Stimulated activated CD8-positive, alpha-beta memory T cell treated with anti-CD3 and anti-CD28 coated beads, Interleukin-2, amount 100 ng/mL, for 48 hours (primary cell): ENCODE data around the gene EDIL3.
"Not testable (repeated sequence)": the region's sequence is repeated elsewhere in the genome, so short reads cannot be mapped to it uniquely, and the experiment has no call there.

Source experiments
- DNase-seq, 2 donors: peaks; one replicate each; pipeline ENCODE4 v3.0.0-alpha.2; 2020; ENCODE audit warnings: low read depth in 2 of 2

EDIL3 gene

GRCh38 chr5:84063041-84063440 is 321.6 kb downstream of the EDIL3 start:
- no peak for DNase-seq

- no peak for DNase-seq
These were observed 325.0 kb downstream of the EDIL3 start for GRCh38 chr5:84059672-84060071.

DNA sequence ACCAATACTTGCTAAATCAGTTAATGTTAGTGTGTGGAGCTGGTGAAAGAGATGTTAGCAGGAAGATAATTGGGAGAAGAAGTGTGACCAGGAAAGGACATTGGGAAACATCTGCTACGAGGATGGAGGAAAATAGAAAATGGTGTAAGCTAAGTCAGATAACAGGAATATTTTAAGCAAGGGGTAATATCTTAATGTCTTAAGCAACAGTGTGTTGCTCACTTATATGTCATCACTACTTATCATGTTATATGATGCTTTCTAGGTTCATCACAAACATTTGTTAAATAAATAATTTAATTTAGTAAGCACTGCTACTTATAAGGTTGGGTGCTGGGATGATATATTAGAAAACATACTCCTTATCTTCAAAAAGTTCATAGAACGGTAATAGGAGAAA is 326.1 kb downstream of the EDIL3 start:
- no peak for DNase-seq

GRCh38 chr5:84057211-84057610 is 327.5 kb downstream of the EDIL3 start:
- no peak for DNase-seq

- DNase-seq = no peak
These were observed 338.7 kb downstream of the EDIL3 start for GRCh38 chr5:84045964-84046363.

- DNase-seq = no peak
These were observed 347.8 kb downstream of the EDIL3 start for GRCh38 chr5:84036842-84037241.

- no peak for DNase-seq
These were observed 352.4 kb downstream of the EDIL3 start for GRCh38 chr5:84032324-84032723.

- no peak for DNase-seq
These were observed 356.6 kb downstream of the EDIL3 start for GRCh38 chr5:84028093-84028492.

DNA sequence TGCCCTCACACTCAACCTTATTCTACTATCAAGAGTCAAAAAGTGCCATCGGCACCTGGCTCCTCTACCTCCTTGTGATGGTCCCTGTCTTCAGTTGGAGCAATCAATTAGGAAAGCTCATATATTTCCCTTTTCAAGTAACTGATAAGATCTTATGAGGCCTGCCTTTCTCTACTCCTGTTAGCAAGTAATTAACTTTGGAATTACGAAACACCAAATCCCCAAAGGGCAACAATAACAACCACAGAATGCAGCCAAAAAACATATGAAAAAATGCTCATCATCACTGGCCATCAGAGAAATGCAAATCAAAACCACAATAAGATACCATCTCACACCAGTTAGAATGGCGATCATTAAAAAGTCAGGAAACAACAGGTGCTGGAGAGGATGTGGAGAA is 366.2 kb downstream of the EDIL3 start:
- not testable (repeated sequence) for DNase-seq

GRCh38 chr5:84017523-84018172 is 367.0 kb downstream of the EDIL3 start:
- no peak for DNase-seq

GRCh38 chr5:84016085-84016484 is 368.6 kb downstream of the EDIL3 start:
- no peak for DNase-seq

DNA sequence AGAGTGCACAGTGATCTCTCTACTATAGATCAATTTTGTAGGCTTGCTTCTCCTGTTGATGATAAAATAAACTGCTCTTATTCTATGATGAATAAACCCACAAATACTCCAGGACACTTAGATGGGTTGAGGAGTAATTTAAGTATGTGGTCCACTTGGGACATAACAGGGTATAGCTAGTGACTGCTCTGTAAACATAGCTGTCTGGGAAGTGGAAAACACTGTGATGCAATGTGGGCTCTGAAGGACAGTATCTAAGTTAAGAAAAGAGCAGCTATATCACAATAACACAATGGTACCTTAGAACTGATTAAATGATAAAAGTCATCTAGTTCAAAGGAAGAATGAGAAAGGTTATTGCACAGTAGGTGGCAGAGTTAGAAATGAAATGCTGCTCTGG is 369.7 kb downstream of the EDIL3 start:
- DNase-seq = no peak

GRCh38 chr5:83993803-83994202 is 390.9 kb downstream of the EDIL3 start:
- no peak for DNase-seq

GRCh38 chr5:83991566-83992224 is 393.0 kb downstream of the EDIL3 start:
- DNase-seq = no peak

GRCh38 chr5:83988293-83988685 is 396.4 kb downstream of the EDIL3 start:
- DNase-seq = no peak

DNA sequence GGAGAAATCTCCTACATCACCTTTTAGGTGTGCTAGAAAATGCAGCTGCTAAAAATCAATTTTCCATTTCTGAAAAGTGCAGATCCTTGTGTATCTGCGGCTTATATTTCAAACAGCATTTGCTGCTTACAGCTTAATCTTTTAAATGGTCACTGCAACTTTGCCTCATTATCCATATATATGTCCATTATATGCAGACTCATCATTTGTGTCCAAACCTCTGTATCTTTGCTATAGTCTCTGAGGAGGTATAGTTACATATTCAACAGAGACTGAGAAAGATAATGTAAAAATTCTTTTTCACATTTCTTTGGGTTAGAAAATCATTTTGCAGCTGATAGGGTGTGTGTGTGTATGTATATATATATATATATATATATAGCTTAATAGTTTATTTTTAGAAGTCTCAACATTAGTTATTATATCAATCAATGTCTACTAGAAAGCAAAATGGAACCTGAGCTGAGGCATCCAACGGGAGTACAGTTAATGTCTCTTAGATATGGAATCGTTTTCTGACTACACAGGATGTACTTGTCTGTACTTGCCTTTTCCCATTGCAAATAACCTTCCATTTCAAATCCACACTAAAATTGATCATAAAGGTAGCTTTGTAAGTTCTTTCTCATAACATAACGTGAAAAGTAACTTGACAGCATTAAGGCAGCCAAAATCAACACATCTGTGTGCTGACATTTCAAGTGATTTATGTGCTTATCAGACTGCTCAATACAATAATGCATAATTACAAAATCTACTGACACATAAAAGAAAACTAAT is 397.0 kb downstream of the EDIL3 start:
- no peak for DNase-seq

DNA sequence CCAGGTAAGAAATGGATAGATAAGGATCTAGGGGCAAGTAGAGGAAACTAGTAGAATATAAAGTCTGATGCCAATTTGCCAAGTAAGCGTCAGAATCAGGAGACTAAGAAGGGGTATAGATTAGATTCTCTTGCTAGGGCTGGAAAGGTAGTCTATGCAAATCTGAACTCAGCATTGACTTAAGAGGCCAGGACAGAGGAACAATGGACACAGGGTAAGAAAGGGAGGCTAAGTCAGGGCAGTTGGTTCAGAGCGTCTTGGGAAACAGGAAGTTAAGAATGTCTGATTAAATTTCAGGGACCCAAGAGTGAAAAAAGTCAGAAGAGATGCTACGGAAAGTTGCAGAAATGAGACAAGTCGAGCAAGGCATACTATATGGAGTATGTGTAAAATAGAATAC is 400.8 kb downstream of the EDIL3 start:
- no peak for DNase-seq

DNA sequence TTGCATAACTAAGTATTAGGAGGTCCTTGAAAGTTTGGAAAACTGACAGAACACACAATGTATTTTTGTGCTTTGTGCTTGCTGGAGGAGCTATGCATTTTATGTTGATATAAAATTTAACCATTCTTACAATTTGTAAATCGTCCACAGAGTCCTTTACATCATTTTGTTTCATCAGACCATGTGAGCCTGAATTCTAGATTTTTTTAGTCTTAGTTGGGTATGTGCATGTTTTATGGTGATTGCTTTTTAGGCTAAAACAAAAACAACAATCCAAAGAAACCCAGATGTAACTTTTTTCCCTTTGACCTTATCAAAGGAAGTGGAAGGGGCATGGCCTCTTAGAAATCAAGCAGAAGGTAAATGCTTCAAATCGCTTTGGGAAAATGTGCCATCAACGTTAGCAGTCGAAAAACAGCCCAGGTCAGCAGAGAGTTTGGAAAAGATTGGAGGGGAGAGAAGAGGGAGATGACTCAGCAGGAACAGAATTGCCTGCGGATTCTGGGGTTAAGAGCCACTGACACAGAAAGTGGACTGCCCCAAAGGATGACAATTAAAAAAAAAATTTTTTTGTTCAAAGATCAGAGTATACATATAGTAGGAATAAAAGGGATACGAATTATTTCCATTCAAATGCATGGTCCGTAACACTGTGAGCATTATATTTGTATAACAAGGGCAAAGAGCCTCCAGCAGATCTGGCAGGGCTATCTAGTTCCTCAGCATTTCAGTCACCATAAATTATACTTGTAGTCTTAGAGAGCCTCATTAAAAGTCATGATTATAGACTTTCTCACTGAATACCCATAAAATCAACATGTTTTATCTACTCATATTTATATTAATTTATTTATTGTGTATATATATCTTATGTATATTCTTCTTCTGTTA is 410.5 kb downstream of the EDIL3 start:
- DNase-seq = no peak

GRCh38 chr5:83972909-83973308 is 411.8 kb downstream of the EDIL3 start:
- DNase-seq = no peak

- DNase-seq = no peak
These were observed 412.4 kb downstream of the EDIL3 start for GRCh38 chr5:83972236-83972635.

GRCh38 chr5:83967417-83967816 is 417.3 kb downstream of the EDIL3 start:
- DNase-seq = no peak

- no peak for DNase-seq
These were observed 419.2 kb downstream of the EDIL3 start for GRCh38 chr5:83965441-83965840.
